Suprapubic skin (tissue), 4 donors: ENCODE results near the gene ATP1B1.

Source experiments
- POLR2A ChIP-seq, 2 donors: fragments of 450-650 bp; IDR thresholded peaks; one replicate each; pipeline ENCODE4 v1.6.1; 2017; ENCODE audit warnings: antibody characterized with exemption in 2 of 2, mild to moderate bottlenecking in 2 of 2, moderate library complexity in 2 of 2
- POLR2AphosphoS5 ChIP-seq, 3 donors: sonication (generic); formaldehyde crosslinking; IDR thresholded peaks; one replicate each; pipeline ENCODE4 v1.6.1; 2017; ENCODE audit warnings: antibody characterized with exemption in 3 of 3
- TF ChIP-seq, protein P1 (sequence below), 2 donors: fragments of 200-600 bp in 1 of 2; fragments of 450-650 bp in 1 of 2; sonication (generic) in 1 of 2; IDR thresholded peaks; one replicate each; pipeline ENCODE4 v1.5.1; 2016 to 2019; ENCODE audit warnings: antibody characterized with exemption in 2 of 2, mild to moderate bottlenecking in 1 of 2, moderate library complexity in 1 of 2

DNA sequence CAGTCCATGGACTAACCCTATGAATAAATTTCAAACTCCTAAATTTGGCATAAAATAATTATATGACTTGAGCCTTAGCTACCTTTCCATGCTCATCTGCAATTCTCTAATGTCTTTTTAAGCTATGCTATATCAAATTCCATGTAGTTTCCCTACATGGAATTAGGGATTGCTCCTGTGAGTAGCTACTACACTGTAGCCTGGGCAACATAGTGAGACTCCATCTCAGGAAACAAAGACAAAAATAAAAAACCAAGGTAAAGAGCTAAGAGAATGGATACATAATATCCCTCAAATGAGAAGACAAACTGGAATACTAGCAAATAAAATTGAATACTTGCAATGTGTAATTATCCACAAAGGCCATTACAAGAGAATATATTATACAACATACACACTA lies 37.5 kb downstream of the ATP1B1 start:
- no peak for TF ChIP-seq POLR2AphosphoS5 (IDR thresholded peaks at IDR 0.05)
- no peak for TF ChIP-seq POLR2A (IDR thresholded peaks at IDR 0.05)
- TF ChIP-seq, protein P1, sequence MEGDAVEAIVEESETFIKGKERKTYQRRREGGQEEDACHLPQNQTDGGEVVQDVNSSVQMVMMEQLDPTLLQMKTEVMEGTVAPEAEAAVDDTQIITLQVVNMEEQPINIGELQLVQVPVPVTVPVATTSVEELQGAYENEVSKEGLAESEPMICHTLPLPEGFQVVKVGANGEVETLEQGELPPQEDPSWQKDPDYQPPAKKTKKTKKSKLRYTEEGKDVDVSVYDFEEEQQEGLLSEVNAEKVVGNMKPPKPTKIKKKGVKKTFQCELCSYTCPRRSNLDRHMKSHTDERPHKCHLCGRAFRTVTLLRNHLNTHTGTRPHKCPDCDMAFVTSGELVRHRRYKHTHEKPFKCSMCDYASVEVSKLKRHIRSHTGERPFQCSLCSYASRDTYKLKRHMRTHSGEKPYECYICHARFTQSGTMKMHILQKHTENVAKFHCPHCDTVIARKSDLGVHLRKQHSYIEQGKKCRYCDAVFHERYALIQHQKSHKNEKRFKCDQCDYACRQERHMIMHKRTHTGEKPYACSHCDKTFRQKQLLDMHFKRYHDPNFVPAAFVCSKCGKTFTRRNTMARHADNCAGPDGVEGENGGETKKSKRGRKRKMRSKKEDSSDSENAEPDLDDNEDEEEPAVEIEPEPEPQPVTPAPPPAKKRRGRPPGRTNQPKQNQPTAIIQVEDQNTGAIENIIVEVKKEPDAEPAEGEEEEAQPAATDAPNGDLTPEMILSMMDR (IDR thresholded peaks at IDR 0.05) = no peak
